GM19351 (cell line): ENCODE results near the gene DGKZ.
"Not testable (repeated sequence)": the region's sequence is repeated elsewhere in the genome, so short reads cannot be mapped to it uniquely, and the experiment has no call there.

Experiments used
- ATAC-seq: cut with Tn5 transposase; IDR thresholded peaks from one replicate; pipeline ENCODE4 v1.9.1; 2021; ENCODE audit warnings: mild to moderate bottlenecking, moderate library complexity; ENCODE audit not compliant: unreplicated experiment

Gene DGKZ

GRCh38 chr11:46366260-46366659, 19.0 kb downstream of the DGKZ start:
- no peak for ATAC-seq

DNA sequence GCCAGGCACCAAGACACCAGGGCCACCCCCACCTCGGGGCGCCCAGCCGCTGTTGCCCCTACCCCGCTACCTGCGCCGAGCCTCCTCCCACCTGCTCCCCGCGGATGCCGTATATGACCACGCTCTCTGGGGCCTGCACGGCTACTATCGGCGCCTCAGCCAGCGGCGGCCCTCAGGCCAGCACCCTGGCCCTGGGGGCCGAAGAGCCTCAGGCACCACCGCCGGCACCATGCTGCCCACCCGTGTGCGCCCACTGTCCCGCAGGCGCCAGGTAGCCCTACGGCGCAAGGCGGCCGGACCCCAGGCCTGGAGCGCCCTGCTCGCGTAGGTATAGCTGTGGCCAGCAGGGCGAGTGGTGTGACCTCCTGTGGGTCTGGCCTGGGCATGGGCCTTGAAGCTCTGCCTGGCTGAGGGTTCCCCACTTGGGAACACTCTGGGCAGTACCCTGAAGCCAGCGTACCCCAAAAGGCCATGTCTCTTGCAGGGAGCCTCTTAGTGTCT, 19.4 kb downstream of the DGKZ start:
- no peak for ATAC-seq

GRCh38 chr11:46367244-46367915, 20.1 kb downstream of the DGKZ start:
- ATAC-seq = peak; percentile 71

DNA sequence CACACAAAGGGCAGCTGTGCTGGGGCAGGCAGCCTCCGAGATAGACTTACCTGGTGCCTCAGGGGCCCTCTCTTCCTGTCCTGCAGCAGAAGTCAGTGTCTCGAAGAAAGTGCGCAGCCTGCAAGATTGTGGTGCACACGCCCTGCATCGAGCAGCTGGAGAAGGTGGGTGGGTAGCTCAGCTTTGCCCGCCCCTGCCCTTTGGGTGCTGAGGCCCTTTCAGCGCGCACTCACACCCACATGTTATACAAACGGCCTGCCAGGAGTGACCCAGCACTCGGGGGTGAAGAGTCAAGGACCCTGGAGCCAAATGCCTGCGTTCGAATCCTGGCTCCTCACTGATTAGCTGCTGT, 20.6 kb downstream of the DGKZ start:
- no peak for ATAC-seq

DNA sequence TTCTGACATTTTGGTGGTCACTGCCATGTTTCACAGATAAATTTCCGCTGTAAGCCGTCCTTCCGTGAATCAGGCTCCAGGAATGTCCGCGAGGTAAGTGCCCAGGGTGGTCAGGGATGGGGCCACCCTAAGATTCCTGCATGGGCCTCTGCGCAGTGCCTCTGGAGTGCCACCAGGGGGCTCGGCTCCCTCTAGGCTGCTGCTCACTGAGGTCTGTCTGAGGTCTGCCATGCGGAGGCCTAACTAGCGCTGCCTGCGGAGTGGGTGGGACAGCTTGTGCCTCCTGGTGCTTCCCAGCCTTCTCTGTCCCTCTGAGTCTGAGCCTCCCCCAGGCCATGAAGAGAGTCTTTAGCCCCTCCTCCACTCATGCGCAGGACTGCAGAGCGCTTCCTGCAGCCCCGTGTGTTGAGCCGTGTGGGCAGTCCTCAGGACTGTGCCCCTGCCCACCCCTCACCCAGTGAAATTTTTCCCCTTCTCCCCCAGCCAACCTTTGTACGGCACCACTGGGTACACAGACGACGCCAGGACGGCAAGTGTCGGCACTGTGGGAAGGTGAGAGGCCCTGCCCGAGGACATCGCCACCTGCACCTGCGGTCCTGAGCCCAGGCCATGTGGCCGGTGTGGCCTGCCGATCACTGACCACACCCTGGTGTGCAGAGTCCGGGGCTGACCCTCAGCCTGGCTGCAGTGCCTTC, 22.3 kb downstream of the DGKZ start:
- peak; percentile 77 for ATAC-seq

- ATAC-seq = no peak
Observed at GRCh38 chr11:46370253-46370652, 23.0 kb downstream of the DGKZ start.

GRCh38 chr11:46371262-46371661, 24.0 kb downstream of the DGKZ start:
- not testable (repeated sequence) for ATAC-seq

DNA sequence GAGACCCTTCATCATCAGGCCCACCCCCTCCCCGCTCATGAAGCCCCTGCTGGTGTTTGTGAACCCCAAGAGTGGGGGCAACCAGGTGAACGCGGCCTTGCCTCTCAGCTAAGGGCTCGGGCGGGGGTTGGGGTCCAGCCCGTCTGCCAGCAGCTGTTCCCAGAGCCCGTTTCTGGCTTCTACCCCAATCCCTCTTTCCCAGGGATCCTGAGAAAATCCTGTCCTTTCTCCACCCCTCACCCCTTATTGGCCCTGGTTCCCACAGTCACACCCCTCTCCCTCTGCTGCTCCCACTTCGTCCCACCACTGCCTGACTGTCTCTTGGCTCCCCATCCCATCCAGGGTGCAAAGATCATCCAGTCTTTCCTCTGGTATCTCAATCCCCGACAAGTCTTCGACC, 24.8 kb downstream of the DGKZ start:
- no peak for ATAC-seq

GRCh38 chr11:46372501-46372900, 25.2 kb downstream of the DGKZ start:
- not testable (repeated sequence) for ATAC-seq

DNA sequence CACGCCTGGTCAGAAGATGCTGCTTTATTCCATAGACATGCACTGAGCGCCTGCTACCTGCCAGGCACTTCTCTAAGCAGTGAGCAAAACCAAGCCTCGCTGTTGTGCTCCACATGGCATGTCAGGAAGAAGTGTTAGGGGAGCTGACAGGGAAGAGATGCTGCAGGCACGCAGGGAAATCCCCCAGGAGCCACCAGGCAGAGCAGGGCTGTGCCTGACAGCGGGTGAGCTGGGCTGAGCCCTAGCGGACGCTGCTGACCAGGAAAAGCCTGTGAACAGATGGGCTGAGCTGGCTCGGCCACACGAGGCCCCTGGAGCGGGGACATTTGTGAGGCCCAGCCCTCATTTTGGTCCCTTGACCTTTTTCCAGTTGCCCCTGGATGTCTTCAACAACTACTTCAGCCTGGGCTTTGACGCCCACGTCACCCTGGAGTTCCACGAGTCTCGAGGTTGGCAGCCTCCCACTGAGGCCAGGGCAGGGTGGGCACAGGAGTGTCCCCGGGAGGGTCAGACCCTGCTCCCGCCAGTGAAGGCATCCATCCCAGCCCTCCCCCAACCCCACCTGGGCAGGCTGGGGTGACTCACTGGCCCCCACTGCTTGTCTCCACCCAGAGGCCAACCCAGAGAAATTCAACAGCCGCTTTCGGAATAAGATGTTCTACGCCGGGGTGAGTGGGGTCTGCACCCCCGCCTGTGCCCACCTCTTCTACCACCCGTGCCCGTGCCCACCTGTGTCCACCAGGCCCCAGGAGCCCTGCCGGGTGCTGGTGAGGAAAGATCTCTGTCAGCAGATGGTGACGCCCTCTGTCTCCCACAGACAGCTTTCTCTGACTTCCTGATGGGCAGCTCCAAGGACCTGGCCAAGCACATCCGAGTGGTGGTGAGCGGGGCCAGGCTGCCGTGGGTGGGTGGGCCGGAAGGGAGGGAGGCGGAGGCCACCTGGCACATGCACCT, 26.8 kb downstream of the DGKZ start:
- no peak for ATAC-seq

DNA sequence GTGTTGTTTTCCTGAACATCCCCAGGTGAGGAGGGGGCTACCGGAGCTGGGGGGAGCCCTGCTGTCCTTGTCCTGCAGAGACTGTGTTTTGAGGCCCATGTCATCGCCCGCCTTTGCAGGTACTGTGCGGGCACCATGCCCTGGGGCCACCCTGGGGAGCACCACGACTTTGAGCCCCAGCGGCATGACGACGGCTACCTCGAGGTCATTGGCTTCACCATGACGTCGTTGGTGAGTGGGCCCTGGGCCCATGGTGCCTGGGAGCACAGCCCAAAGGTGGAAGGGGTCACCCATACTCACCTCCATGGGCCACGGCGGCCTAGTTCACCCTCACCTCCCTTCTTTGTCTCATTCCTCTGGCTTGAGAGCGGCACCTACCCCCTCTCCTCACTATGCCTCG, 27.6 kb downstream of the DGKZ start:
- no peak for ATAC-seq

- ATAC-seq = no peak
Observed at GRCh38 chr11:46375392-46376101, 28.3 kb downstream of the DGKZ start.

DNA sequence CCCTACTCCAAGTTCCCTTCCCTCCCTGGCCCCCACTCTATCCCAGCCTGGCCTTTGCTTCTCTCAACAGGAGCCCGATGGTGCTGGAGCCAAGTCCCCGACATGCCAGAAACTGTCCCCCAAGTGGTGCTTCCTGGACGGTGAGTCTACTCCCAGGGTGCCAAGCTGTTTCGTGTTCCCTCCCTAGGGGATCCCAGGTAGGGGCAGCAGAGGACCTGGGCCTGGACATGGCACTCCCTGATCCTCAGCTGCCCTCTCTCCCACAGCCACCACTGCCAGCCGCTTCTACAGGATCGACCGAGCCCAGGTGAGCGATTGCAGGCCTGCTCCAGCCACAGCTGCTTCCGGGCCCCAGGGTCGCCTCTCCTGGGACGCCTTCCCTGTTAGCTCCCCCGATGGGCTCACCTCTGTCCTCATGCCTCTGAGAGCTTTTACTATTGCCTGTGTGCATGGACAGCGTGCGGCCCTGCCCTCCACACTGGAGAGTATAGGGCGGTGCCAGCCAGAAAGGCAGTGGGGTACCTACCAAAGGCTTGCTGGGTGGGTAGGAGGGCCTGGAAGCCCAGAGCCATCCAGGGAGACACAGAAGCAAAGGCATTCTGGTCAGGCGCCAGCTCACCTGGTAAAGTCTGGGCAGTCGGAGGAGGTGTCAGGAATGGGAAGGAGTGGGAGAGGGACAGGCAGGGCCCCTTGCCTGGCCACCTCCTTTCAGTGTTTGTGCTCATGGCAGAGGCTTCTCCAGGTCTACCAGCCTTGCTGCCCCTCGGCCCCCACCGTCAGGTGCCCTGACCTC, 29.2 kb downstream of the DGKZ start:
- no peak for ATAC-seq

GRCh38 chr11:46377290-46377689, 30.0 kb downstream of the DGKZ start:
- no peak for ATAC-seq

DNA sequence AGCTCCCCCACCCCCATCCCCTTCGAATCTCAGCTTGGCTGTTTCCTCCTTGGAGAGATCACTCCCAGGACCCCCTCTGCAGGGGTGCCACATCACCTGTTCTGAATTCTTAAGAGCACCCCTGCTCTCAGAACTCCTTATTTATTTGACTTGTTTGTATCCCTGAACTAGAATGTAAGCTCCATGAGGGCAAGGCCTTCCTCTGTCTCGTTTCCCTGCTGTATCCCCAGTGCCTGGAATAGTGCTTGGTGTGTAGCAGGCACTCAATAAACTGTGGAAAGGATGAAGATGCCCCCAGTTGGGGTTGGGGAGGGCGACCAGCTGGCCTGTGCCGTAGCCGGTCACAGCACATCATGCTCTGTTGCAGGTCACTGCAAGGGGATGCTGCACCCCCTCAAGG, 30.6 kb downstream of the DGKZ start:
- no peak for ATAC-seq

DNA sequence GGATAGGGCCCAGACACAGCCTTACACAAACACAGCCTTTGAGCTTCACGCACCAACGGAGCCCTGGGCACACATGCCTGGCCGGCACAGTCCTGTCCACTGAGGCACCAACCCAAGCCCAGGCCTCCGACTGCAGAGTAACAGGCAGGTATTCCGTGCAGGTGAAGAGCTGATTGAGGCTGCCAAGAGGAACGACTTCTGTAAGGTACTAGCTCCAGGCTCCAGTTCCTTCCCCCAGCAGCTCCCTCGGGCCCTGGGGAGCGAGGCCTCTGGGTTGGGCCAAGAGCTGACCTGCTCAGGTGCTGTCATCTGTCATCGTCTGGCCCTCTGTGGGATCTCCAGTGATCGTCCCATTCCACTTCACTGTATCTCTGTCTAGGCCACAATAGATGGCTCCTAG, 31.0 kb downstream of the DGKZ start:
- ATAC-seq = no peak

DNA sequence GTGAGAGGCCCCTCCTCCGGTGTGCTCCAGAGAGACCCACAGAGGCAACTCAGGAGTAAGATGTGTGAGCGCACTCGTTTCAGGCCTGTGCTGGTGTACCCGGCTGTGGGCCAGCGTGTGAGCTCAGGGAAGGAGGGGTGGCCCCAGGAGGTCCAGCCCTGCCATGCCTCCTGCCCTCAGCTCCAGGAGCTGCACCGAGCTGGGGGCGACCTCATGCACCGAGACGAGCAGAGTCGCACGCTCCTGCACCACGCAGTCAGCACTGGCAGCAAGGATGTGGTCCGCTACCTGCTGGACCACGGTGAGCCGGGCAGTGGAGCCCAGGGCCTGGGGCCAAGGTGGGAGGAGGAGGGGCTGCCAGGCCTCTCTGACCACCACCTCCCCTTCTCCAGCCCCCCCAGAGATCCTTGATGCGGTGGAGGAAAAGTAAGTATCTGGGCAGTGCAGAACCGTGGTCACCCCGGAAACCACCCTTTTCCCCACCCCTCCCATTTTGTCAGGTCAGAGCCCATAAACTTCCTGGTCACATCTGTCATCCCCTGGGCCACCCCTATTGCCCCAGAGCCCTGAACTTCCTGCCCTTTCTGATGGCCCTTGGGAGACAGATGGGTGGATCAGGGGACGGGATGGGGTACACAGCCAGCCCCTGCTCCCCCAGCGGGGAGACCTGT, 31.7 kb downstream of the DGKZ start:
- no peak for ATAC-seq

DNA sequence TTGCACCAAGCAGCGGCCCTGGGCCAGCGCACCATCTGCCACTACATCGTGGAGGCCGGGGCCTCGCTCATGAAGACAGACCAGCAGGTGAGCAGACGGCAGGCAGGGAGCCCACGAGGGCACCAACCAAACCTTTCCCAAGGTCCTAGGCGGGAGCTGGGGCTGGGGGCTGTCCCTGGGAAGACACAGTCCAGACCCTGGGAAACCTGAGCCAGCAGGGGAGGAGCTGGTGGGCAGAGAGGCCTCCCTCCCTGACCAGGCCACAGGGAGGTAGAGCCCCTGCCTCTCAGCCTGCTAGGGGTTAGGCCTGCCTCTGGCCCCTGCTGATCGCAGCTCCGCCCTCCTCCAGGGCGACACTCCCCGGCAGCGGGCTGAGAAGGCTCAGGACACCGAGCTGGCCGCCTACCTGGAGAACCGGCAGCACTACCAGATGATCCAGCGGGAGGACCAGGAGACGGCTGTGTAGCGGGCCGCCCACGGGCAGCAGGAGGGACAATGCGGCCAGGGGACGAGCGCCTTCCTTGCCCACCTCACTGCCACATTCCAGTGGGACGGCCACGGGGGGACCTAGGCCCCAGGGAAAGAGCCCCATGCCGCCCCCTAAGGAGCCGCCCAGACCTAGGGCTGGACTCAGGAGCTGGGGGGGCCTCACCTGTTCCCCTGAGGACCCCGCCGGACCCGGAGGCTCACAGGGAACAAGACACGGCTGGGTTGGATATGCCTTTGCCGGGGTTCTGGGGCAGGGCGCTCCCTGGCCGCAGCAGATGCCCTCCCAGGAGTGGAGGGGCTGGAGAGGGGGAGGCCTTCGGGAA, 32.4 kb downstream of the DGKZ start:
- ATAC-seq = not testable (repeated sequence)
